T-cell (primary cell): ENCODE results near the gene ZFAND4. TPM values are rescaled to one million over a fixed set of nuclear protein-coding genes. Genes with fewer than 3 reads are reported as not detected.

Experiments
- ATAC-seq, 4 experiments: fragments of 200-7000 bp in 3 of 4; fragments of 150-1000 bp in 1 of 4; cut with Tn5 transposase; replicated peaks in 1 of 4; 1 replicate in 3 of 4; 2 replicates in 1 of 4; pipeline ENCODE4 v1.10.0; 2021; ENCODE audit warnings: moderate library complexity in 3 of 4, mild to moderate bottlenecking in 2 of 4, moderate number of reproducible peaks in 1 of 4
- CTCF ChIA-PET, 2 donors: fragments of 300-600 bp; sonication (Branson Sonifier 250); formaldehyde crosslinking; loops; one replicate each; lab custom pipeline; 2022; ENCODE audit warnings: antibody characterized with exemption in 2 of 2; lab: Charles Lee
- POLR2A ChIA-PET, 2 donors: fragments of 300-600 bp; sonication (Branson Sonifier 250); formaldehyde crosslinking; loops; one replicate each; lab custom pipeline; 2022; ENCODE audit warnings: antibody characterized with exemption in 2 of 2; lab: Charles Lee
- DNase-seq, 35 experiments: peaks; one replicate each; pipeline versions ENCODE4 v3.0.0 to v3.0.0-alpha.2; 2013 to 2023
- H3K27ac ChIP-seq: one replicate; pipeline ENCODE4 v1.5.1; 2013; ENCODE audit warnings: low read length
- H3K27me3 ChIP-seq, 2 experiments: replicated peaks in 1 of 2; 1 replicate in 1 of 2; 2 replicates in 1 of 2; pipeline versions ENCODE4 v1.6.1 to v1.7.0; 2013; ENCODE audit warnings: low read length in 1 of 2, mixed read lengths in 1 of 2; ENCODE audit not compliant: control insufficient read depth in 2 of 2, insufficient read depth in 2 of 2; ENCODE audit errors: extremely low read depth in 1 of 2
- H3K36me3 ChIP-seq, 2 donors: 1 replicate in 1 of 2; 2 replicates in 1 of 2; pipeline versions ENCODE4 v1.6.1 to v1.7.0; 2013; ENCODE audit warnings: low read length in 1 of 2; ENCODE audit not compliant: control insufficient read depth in 2 of 2, insufficient read depth in 1 of 2; ENCODE audit errors: extremely low read depth in 1 of 2
- H3K4me1 ChIP-seq, 2 experiments: 1 replicate in 1 of 2; 2 replicates in 1 of 2; pipeline versions ENCODE4 v1.6.1 to v1.7.0; 2013; ENCODE audit warnings: low read length in 2 of 2, mixed read lengths in 1 of 2; ENCODE audit not compliant: insufficient read depth in 2 of 2, control insufficient read depth in 1 of 2; ENCODE audit errors: extremely low read depth in 1 of 2
- H3K4me3 ChIP-seq, 2 donors: 1 replicate in 1 of 2; 2 replicates in 1 of 2; pipeline versions ENCODE4 v1.5.1 to v1.7.0; 2013; ENCODE audit warnings: mild to moderate bottlenecking in 2 of 2, low read length in 1 of 2, moderate library complexity in 1 of 2; ENCODE audit not compliant: control insufficient read depth in 1 of 2; ENCODE audit errors: extremely low read depth in 1 of 2
- H3K9me3 ChIP-seq: 2 replicates; pipeline ENCODE4 v1.7.0; 2013
- H3K27ac Mint-ChIP-seq, 2 donors: one replicate each; pipeline ENCODE4 v1.8.0; 2020 to 2021; ENCODE audit warnings: mild to moderate bottlenecking in 2 of 2, mixed read lengths in 2 of 2
- H3K27me3 Mint-ChIP-seq, 2 donors: one replicate each; pipeline ENCODE4 v1.8.0; 2021 to 2022; ENCODE audit warnings: mixed read lengths in 2 of 2
- H3K36me3 Mint-ChIP-seq: one replicate; pipeline ENCODE4 v1.8.0; 2021; ENCODE audit warnings: mixed read lengths
- H3K4me1 Mint-ChIP-seq, 3 donors: one replicate each; pipeline ENCODE4 v1.8.0; 2020 to 2022; ENCODE audit warnings: mixed read lengths in 3 of 3, mild to moderate bottlenecking in 1 of 3
- H3K4me3 Mint-ChIP-seq, 3 donors: one replicate each; pipeline ENCODE4 v1.8.0; 2020 to 2022; ENCODE audit warnings: mild to moderate bottlenecking in 3 of 3, mixed read lengths in 3 of 3, moderate library complexity in 3 of 3
- H3K9me3 Mint-ChIP-seq, 3 donors: one replicate each; pipeline ENCODE4 v1.8.0; 2020 to 2022; ENCODE audit warnings: mixed read lengths in 3 of 3
- WGBS: methylation state at CpG from one replicate; pipeline ENCODE4 v1.1.5; 2013; ENCODE audit warnings: missing lambda C conversion rate; ENCODE audit not compliant: insufficient coverage; 5-methylcytosine and 5-hydroxymethylcytosine counted together
- total RNA-seq, 35 experiments: library from RNA in 6 of 35; stranded (reverse) in 6 of 35; fragments of 120-200 nt in 1 of 35; gene quantifications; one replicate each; pipeline versions ENCODE4 v1.2.1 to v1.2.4 and lab custom pipeline; 2013 to 2026

ZFAND4 gene
- total RNA-seq, 5 donors from 2014 or later (not counting 1 experiment from before 2014, with no cell fraction given), result 26.8 to 32.1 (median 30.6) TPM

DNA sequence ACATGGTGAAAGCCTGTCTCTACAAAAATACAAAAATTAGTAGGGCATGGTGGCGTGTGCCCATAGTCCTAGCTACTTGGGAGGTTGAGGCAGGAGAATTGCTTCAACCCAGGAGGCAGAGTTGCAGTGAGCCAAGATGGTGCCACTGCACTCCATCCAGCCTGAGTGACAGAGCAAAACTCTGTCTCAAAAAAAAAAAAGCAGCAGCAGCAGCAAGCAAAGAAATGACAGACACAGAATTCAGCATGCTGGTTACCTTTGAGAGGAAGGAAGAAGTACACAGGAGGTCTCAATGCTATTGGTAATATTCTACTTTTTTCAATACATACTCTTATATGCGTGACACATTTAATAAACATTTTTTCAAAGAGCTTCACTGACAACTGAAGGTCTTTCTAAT, 81.3 kb downstream of the ZFAND4 start:
- no peak overlapping the region for H3K27ac ChIP-seq
- peaks cover 2% of the 10 kb centered on the region for H3K9me3 ChIP-seq
- H3K27me3 Mint-ChIP-seq, result no peaks in the 10 kb centered on the region
- peak overlapping the region; percentile 1 to 83 (median 13) for H3K4me3 Mint-ChIP-seq
- peaks cover 38 to 45% (median 43%) of the 10 kb centered on the region in 3 donors for H3K4me1 Mint-ChIP-seq
- H3K4me3 ChIP-seq, result no peak overlapping the region
- DNase-seq (no peak), ATAC-seq (no peak)
- POLR2A ChIA-PET, result interaction anchor here in 1 of 2 donors (0.5 to 0.7 kb wide), 2 partner anchors 215 to 478 kb away, joined by 3 to 6 read pairs; no protein-coding TSS in a partner anchor
- peak overlapping the region in 1 of 2 donors; percentile 2 for H3K27ac Mint-ChIP-seq
- CTCF ChIA-PET, result interaction anchor here in 1 of 2 donors (0.7 kb wide), 1 partner anchor 434 kb away, joined by 3 read pairs; no protein-coding TSS in a partner anchor
- H3K9me3 Mint-ChIP-seq, result peaks cover 0 to 11% (median 4%) of the 10 kb centered on the region in 3 donors
- peaks cover 13 to 17% of the 10 kb centered on the region in 2 experiments for H3K4me1 ChIP-seq
- 100% methylated on average over 1 of the region's 2 CpGs for WGBS
- peaks cover 0 to 7% of the 10 kb centered on the region in 2 donors for H3K36me3 ChIP-seq
- peaks cover 37% of the 10 kb centered on the region for H3K36me3 Mint-ChIP-seq
- no peaks in the 10 kb centered on the region for H3K27me3 ChIP-seq

DNA sequence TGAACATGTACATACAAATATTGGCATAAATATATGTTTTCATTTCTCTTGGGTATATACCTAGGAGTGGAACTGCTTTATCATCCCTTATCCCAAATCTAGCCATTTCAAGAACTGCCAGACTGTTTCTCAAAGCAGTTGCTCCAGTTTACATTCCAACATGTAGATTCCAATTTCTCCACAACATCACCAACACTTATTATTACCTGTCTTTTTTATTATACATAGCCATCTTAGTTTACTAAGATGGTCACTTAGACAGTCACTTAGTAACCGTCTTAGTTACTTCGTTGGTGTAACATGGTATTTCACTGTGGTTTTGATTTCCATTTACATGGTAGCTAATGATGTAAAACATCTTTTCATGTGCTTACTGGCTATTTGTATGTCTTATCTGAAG, 82.7 kb downstream of the ZFAND4 start:
- POLR2A ChIA-PET, result interaction anchor here in 1 of 2 donors (0.6 kb wide), 1 partner anchor 29 kb away, joined by 3 read pairs; no protein-coding TSS in a partner anchor
- DNase-seq, result no peak
- H3K27ac Mint-ChIP-seq, result no peak overlapping the region

DNA sequence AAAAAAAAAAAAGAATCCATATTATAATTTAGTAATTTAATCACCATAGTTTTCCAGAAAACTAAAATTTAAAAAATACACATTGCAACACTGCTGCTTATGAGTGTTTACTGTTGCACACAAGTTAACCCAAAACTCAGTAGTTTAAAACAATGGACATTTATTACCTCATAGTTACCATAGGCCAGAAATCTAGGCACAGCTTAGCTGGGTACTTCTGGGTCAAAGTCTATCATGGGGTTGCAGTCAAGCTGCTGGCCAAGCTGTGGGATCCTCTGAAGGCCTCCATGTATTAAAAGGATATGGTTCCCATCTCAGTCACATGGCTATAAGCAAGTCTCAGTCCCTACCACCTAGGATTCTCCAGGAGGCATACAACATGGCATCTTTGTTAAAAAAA, 83.6 kb downstream of the ZFAND4 start:
- no peaks in the 10 kb centered on the region for H3K27me3 ChIP-seq
- Mint-ChIP-seq H3K27me3 (no peaks in the 10 kb centered on the region), H3K4me3 (no peak overlapping the region), H3K36me3 (peaks cover 53% of the 10 kb centered on the region), H3K9me3 (peaks cover 0 to 22% (median 4%) of the 10 kb centered on the region in 3 donors), H3K4me1 (peaks cover 39 to 51% (median 50%) of the 10 kb centered on the region in 3 donors), H3K27ac (no peak overlapping the region)
- CTCF ChIA-PET, result no interaction called here
- H3K9me3 ChIP-seq, result peaks cover 2% of the 10 kb centered on the region
- peaks cover 7 to 15% of the 10 kb centered on the region in 2 experiments for H3K4me1 ChIP-seq
- peaks cover 0 to 7% of the 10 kb centered on the region in 2 donors for H3K36me3 ChIP-seq
- ATAC-seq (no peak), DNase-seq (no peak)
- H3K27ac ChIP-seq, result no peak overlapping the region
- POLR2A ChIA-PET, result interaction anchor here (0.6 to 0.7 kb wide), 2 partner anchors 24 to 30 kb away, joined by 3 to 5 read pairs; no protein-coding TSS in a partner anchor
- H3K4me3 ChIP-seq, result no peak overlapping the region

More for the DNA sequence above, 82.7 kb downstream of the ZFAND4 start:
- peaks cover 48% of the 10 kb centered on the region for H3K36me3 Mint-ChIP-seq
- no peak for ATAC-seq
- H3K27me3 ChIP-seq, result no peaks in the 10 kb centered on the region
- H3K4me3 ChIP-seq, result no peak overlapping the region
- H3K4me1 Mint-ChIP-seq, result peaks cover 39 to 48% (median 46%) of the 10 kb centered on the region in 3 donors
- H3K4me3 Mint-ChIP-seq, result no peak overlapping the region
- CTCF ChIA-PET, result no interaction called here
- H3K36me3 ChIP-seq, result peaks cover 0 to 7% of the 10 kb centered on the region in 2 donors
- H3K4me1 ChIP-seq, result peaks cover 8 to 15% of the 10 kb centered on the region in 2 experiments
- H3K27ac ChIP-seq, result no peak overlapping the region
- no peaks in the 10 kb centered on the region for H3K27me3 Mint-ChIP-seq
- H3K9me3 ChIP-seq, result peaks cover 2% of the 10 kb centered on the region
- peaks cover 0 to 16% (median 4%) of the 10 kb centered on the region in 3 donors for H3K9me3 Mint-ChIP-seq
- WGBS, result 100% methylated on average over 2 of the region's 2 CpGs

DNA sequence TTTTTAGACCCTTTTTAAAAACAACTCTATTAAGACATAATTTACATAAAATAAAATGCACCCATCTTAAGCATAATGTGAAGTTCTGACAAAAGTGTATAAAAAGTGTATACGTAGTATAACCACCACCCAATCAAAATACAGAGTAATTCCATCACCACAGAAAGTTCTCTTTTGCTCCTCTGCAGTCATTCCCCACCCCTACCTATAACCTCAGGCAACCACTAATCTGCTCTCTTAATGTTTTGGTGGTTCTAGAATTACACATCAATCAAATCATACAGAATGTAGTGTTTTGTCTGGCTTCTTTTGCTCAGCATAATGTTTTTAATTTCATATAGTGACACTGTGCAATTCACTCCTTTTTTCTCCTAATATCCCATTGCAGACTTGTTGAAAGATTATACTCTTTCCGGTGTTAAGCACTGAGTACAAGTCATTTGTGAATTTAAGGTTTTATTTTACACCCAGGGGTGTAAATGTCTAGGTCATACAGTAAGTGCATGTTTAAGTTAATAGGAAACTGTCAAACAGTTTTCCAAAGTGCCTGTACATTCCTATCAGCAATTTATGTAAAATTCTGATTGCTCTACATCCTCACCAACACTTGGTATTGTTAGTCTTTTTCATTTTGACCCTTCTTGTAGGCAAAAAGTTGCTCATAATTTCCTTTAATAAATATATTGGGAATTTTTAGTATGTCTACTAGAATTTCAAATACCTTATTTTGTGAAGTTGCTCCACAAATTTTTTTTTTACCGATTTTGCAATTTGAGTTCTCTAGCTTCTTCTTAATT, 86.3 kb downstream of the ZFAND4 start:
- H3K36me3 ChIP-seq, result peaks cover 0 to 7% of the 10 kb centered on the region in 2 donors
- ChIA-PET POLR2A (no interaction called here), CTCF (no interaction called here)
- Mint-ChIP-seq H3K4me1 (peaks cover 30 to 46% (median 40%) of the 10 kb centered on the region in 3 donors), H3K27me3 (no peaks in the 10 kb centered on the region), H3K36me3 (peaks cover 45% of the 10 kb centered on the region), H3K9me3 (peaks cover 0 to 22% (median 4%) of the 10 kb centered on the region in 3 donors), H3K4me3 (no peak overlapping the region), H3K27ac (no peak overlapping the region)
- no peak overlapping the region for H3K27ac ChIP-seq
- ATAC-seq (no peak), DNase-seq (no peak)
- peaks cover under 1 to 4% of the 10 kb centered on the region in 2 experiments for H3K4me1 ChIP-seq
- no peaks in the 10 kb centered on the region for H3K27me3 ChIP-seq
- H3K4me3 ChIP-seq, result no peak overlapping the region
- no CpG with 5 or more reads among the region's 3 CpGs for WGBS
- peaks cover 2% of the 10 kb centered on the region for H3K9me3 ChIP-seq

DNA sequence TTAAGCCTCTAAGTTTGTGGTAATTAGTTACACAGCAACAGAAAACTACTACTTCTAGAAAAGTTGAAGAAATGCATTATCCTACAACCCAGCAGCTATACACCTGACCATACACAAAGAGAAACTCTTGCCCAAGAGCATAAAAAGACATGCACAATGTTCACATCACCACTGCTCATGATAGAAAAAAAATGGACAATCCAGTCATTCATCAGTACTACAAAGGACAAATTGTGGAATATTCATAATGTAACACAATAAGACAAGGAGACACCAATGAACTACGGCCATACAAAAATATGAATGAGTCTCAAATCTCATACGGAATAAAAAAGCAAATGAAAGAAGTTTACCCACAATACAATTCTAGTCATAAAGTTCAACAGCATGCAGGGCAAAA, 87.4 kb downstream of the ZFAND4 start:
- CTCF ChIA-PET, result interaction anchor here in 1 of 2 donors (0.6 kb wide), 1 partner anchor 90 kb away, joined by 15 read pairs; no protein-coding TSS in a partner anchor
- Mint-ChIP-seq H3K4me3 (no peak overlapping the region), H3K9me3 (peaks cover 0 to 22% (median 4%) of the 10 kb centered on the region in 3 donors), H3K27me3 (no peaks in the 10 kb centered on the region), H3K27ac (peak overlapping the region in 1 of 2 donors; percentile 19), H3K4me1 (peaks cover 36 to 49% (median 42%) of the 10 kb centered on the region in 3 donors), H3K36me3 (peaks cover 36% of the 10 kb centered on the region)
- H3K27me3 ChIP-seq, result no peaks in the 10 kb centered on the region
- DNase-seq (no peak), ATAC-seq (no peak)
- POLR2A ChIA-PET, result no interaction called here
- peaks cover 0 to 3% of the 10 kb centered on the region in 2 donors for H3K36me3 ChIP-seq
- no peak overlapping the region for H3K27ac ChIP-seq
- no CpG with 5 or more reads among the region's 2 CpGs for WGBS
- H3K4me1 ChIP-seq, result peaks cover 5 to 9% of the 10 kb centered on the region in 2 experiments
- peaks cover 2% of the 10 kb centered on the region for H3K9me3 ChIP-seq
- H3K4me3 ChIP-seq, result no peak overlapping the region

DNA sequence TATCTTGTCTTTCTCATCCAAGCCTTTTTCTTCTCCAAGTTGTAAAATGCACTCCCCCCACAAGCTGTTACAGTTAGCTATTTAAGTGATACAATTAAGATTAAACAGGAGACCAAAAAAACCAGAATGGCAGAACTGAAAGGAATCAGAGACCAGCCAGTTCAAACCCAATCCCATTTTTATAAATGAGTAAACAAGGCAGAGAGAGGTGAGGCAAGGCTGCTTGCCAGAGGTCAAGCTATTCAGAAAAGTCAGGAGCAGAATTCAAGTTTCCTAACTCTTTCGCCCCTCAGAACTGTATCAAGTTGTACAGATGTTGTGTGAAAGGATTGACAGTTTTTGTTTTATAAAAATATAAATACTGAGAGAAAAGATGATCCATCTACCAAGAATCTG, 90.2 kb downstream of the ZFAND4 start:
- POLR2A ChIA-PET, result interaction anchor here in 1 of 2 donors (0.6 kb wide), 1 partner anchor 10 kb away, joined by 3 read pairs; no protein-coding TSS in a partner anchor
- H3K4me3 ChIP-seq, result no peak overlapping the region
- Mint-ChIP-seq H3K36me3 (peaks cover 22% of the 10 kb centered on the region), H3K27me3 (no peaks in the 10 kb centered on the region), H3K27ac (peak overlapping the region; percentile 72 to 99), H3K4me1 (peaks cover 43 to 52% (median 51%) of the 10 kb centered on the region in 3 donors), H3K4me3 (peak overlapping the region in 1 of 3 donors; percentile 1), H3K9me3 (peaks cover 0 to 16% (median 4%) of the 10 kb centered on the region in 3 donors)
- H3K4me1 ChIP-seq, result peaks cover 9 to 11% of the 10 kb centered on the region in 2 experiments
- ATAC-seq, result no peak
- DNase-seq, result no peak
- no peak overlapping the region for H3K27ac ChIP-seq
- no peaks in the 10 kb centered on the region for H3K36me3 ChIP-seq
- WGBS, result no CpG with 5 or more reads among the region's 1 CpG
- H3K27me3 ChIP-seq, result no peaks in the 10 kb centered on the region
- CTCF ChIA-PET, result interaction anchor here in 1 of 2 donors (0.6 kb wide), 1 partner anchor 64 kb away, joined by 3 read pairs; no protein-coding TSS in a partner anchor
- peaks cover 2% of the 10 kb centered on the region for H3K9me3 ChIP-seq
